GM10847 (cell line): ENCODE results near the gene ATP6V0A1.

Experiments
- POLR2A ChIP-seq: IDR thresholded peaks from 2 replicates; pipeline ENCODE4 v1.6.1; 2011; ENCODE audit not compliant: insufficient read length; ENCODE audit errors: extremely low read depth

Gene ATP6V0A1

GRCh38 chr17:42555122-42555622 lies 96.5 kb downstream of the ATP6V0A1 start:
- no peak for TF ChIP-seq POLR2A

DNA sequence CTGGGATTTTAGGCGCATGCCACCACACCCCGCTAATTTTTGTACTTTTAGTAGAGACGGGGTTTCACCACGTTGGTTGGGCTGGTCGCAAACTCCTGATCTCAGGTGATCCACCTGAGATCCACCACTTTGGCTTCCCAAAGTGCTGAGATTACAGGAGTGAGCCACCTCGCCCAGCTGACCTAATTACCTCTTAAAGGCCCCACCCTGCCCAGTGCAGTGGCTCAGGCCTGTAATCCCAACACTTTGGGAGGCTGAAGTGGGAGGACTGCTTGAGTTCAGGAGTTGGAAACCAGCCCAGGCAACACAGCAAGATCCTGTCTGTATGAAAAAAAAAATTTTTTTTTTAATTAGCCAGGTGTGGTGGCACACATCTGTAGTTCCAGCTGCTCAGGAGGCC lies 100.4 kb downstream of the ATP6V0A1 start:
- no peak for TF ChIP-seq POLR2A

DNA sequence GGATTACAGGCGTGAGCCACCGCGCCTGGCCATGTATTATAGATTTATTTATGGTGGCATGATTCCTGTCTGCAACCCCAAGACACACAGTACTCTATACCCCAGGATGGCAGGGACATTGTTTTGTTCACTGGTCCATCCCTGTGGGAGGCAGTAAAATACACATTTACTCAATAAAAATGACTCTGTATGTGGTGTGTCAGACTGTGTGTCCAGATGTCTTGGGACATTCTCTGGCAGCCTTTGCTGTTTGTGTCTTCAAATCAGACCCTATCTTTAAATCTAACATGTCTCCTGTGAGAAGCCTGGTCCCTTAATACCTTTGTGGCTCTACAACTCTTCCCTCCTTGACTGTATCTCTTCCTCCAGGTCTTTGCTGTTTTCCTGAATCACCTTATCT lies 101.6 kb downstream of the ATP6V0A1 start:
- TF ChIP-seq POLR2A = no peak

DNA sequence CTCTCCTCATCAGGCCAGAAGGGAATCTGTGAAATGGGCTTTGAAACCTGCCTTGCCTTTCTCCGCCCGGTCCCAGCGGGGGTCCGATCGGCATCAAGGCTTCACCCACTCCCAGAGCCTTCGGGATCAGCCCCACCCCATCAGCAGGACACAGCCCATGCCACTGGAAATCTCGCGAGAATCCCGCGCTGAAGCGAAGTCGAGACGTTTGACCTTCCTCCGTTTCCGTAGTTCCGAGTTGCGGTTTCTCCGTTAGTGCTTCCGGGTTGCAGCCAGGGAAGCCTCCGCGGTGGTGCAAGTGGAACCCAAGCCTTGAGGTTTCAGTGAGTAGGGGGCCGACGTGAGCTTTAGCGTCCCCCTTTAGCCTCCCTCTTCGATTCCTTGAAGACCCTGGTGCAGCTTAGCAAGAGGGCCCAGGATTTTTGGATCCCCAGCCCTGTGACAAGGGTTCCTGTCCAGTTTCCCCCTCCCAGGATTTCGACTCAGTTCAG lies 103.3 kb downstream of the ATP6V0A1 start, which contains the start of gene COASY:
TSS of gene COASY (plus strand) at position 252 of the 491 bp plus-strand sequence. CDS start 475 bp downstream, outside the sequence.
- TF ChIP-seq POLR2A = peak; percentile 74

- no peak for TF ChIP-seq POLR2A
Measured at GRCh38 chr17:42562388-42563142, 103.9 kb downstream of the ATP6V0A1 start.

DNA sequence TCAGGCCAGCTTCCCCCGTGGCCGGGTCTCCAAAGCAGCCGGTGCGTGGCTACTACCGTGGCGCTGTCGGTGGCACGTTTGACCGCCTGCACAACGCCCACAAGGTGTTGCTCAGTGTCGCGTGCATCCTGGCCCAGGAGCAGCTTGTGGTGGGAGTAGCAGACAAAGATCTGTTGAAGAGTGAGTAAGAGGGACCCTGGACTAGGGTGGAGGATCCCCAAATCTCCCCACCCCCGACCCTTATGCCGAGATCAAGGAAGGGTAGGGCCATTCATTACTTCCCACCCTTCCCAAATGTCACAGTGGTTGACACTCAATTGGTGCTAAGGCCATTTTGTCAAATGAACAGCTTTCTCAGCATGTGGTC lies 104.4 kb downstream of the ATP6V0A1 start:
- TF ChIP-seq POLR2A = no peak

GRCh38 chr17:42563543-42563942 lies 104.9 kb downstream of the ATP6V0A1 start:
- TF ChIP-seq POLR2A = no peak

DNA sequence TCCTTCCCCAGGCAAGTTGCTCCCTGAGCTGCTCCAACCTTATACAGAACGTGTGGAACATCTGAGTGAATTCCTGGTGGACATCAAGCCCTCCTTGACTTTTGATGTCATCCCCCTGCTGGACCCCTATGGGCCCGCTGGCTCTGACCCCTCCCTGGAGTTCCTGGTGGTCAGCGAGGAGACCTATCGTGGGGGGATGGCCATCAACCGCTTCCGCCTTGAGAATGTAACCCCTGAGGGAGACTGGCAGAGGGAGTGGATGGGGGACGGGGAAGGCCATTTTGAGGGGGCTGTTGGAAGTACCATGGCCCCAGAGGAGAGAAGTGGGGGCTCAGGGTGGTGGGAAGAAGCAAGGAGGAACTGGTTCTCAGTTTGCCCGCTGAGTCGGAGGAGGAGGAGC lies 105.3 kb downstream of the ATP6V0A1 start:
- no peak for TF ChIP-seq POLR2A

DNA sequence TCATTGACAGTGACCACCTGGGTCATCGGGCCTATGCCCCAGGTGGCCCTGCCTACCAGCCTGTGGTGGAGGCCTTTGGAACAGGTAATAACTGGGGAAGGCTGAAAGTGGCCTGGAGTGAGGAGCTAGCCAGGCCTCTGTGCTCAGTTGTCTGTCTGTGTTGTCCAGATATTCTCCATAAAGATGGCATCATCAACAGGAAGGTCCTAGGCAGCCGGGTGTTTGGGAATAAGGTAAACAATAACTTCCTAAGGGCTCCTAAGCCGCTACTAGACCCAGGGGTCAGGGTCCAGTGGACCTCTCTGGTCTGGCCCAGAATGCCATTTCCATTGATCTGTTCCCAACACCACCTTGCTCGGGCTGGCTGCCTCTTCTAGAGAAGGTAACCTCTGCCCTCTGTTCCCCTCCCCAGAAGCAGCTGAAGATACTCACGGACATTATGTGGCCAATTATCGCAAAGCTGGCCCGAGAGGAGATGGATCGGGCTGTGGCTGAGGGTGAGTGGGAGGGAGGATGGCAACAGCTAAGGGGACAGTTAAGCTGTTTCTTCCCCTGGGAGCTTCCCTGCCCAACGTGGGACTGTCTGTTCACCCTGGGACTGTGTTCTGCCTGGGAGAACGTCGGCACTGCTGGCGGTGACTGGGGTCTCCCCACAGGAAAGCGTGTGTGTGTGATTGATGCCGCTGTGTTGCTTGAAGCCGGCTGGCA lies 106.3 kb downstream of the ATP6V0A1 start:
- TF ChIP-seq POLR2A = no peak

DNA sequence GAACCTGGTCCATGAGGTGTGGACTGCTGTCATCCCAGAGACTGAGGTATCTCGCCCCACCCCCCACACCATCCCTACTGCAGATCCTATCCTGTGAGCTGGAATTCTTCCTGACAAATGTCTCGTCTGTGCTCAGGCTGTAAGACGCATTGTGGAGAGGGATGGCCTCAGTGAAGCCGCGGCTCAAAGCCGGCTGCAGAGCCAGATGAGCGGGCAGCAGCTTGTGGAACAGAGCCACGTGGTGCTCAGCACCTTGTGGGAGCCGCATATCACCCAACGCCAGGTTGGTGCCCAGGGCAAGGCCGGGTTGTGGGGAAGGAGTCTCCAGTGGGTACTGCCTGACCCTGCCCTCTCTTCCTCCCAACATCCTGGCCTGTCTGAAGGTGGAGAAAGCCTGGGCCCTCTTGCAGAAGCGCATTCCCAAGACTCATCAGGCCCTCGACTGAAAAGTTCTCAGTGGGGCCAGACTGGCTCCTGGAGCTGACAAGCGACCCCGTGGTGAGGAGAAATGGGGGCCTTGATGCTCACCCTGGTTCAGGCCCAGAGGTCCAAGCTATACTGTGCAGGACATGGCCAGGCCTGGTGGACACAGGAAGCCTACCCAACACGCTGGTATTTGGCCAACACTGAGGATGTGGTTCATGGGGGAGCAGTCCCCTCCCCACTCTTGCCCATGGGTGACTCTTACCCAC lies 107.0 kb downstream of the ATP6V0A1 start:
- TF ChIP-seq POLR2A = no peak

- no peak for TF ChIP-seq POLR2A
Measured at GRCh38 chr17:42566215-42566882, 107.7 kb downstream of the ATP6V0A1 start.

DNA sequence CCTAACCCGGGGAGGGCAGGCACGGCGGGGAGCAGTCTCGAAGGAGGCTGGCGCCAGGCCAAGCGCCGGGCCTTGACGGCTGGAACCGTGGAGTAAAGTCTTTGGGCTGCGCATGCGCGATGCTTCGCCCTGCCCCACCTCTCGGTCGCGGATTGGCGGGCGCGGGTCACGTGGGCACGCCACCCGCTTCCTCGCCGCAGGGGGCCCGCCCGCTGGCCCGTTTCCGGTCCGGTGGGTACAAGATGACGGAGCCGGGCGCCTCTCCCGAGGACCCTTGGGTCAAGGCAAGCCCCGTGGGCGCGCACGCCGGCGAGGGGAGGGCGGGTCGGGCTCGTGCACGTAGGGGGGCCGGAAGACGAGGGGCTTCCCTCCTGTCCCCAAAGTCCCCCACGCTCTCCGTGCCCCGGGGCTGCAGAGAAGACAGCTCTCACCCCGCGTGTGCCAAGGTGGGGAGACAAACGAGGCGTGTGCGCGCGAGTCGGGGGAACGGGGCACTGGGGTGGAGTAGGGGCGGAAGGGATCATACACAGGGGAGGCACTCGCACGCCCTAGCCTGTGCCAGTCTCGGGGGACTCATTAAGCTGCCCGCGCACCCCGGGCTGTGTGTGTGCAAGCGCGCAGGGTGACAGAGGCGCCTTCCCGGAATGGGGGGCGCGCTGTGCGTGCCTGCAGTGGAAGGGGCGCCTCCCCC lies 108.3 kb downstream of the ATP6V0A1 start, which contains the start of gene MLX:
TSS of gene MLX (plus strand) at position 218 of the 691 bp plus-strand sequence. CDS start at position 243, 25 bp downstream.
- TF ChIP-seq POLR2A = peak; percentile 49

DNA sequence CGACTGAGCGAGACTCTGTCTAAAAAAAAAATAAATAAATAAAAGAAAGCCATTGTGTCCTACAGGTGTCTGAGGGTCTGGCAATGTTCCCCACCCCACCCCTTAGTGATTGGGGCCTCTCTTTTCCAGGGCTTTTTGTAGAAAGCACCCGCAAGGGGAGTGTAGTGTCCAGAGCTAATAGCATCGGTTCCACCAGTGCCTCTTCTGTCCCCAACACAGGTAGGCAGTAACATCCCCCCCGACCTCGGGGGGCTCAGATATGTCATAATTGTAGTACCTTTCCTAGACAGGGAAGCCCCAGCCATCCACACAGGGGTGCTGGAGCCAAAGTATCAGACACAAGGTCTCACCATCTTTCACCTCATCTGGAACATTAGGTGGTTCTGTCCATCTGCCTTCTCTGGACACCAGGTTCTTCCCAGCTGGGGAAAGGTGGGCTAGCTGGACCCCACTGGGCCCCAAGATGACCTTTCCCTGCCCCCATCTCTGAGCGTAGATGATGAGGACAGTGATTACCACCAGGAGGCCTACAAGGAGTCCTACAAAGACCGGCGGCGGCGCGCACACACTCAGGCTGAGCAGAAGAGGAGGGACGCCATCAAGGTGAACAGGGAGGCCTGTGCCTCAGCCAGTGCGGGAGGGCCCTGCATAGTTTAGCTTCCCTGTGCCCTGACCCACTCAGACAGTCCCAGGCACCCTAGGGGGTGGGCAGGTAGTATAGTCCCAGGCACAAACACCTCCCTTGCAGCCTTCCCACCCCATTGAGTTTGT lies 109.8 kb downstream of the ATP6V0A1 start:
- TF ChIP-seq POLR2A = no peak

GRCh38 chr17:42571435-42572225 lies 113.0 kb downstream of the ATP6V0A1 start:
- TF ChIP-seq POLR2A = no peak
